Skeletal muscle cell (primary cell): ENCODE measurements around the gene CLEC14A.

ENCODE experiments used
- DNase-seq: peaks from one replicate; pipeline ENCODE4 v3.0.0-alpha.2; 2010; ENCODE audit warnings: low read depth
- H3K4me3 ChIP-seq: 2 replicates; pipeline ENCODE4 v1.5.1; 2011; ENCODE audit warnings: low read depth, mild to moderate bottlenecking, control low read depth, low read length, moderate library complexity

CLEC14A gene

DNA sequence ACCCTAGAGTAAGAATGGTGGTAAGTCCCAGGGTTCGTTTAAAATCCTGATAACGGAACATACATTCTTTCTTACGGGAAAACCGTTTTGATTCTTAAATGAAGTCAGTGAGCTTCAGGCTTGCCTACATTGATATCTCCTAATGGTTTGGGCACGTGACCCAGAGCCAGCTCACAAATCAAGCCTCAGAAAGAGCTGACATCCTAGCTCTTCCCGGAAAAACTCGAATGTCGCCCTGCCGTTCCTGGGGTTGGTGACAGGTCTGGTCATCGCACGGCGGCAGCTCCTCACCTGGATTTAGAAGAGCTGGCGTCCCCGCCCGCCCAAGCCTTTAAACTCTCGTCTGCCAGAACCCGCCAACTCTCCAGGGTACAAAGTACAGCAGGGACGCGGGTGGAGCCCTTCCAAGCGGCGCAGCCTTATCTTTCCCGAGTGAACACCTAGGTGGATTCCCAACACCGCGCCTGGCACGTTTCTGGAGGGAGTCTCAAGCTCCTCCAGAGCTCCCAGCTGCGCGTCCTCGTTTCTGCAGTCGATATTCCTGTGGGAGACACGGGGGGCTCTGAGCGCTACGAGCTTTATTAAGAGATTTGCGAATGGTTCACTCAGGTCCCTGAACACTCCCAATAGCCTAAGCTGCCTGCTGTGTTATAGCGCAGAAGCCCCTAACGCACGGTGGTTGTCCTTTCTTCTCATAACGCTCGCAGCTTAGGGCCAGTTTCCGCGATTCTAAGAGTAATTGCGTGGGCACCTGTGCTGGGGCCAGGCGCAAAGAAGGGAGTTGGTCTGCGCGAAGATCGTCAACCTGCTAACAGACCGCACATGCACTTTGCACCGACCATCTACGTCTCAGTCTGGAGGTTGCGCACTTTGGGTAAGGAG is 47.9 kb downstream of the CLEC14A start, which contains the start of gene SSTR1:
TSS of gene SSTR1 (plus strand) at position 169 of the 882 bp plus-strand sequence. CDS start 1,486 bp downstream, outside the sequence.
- peak within 1 kb of the TSS; percentile 52 for H3K4me3 ChIP-seq

GRCh38 chr14:38207377-38207735 is 48.5 kb downstream of the CLEC14A start:
- H3K4me3 ChIP-seq: no peak overlapping the region
- DNase-seq: no peak

More for the DNA sequence above, 47.9 kb downstream of the CLEC14A start, which contains the start of gene SSTR1:
- no peak for DNase-seq

GRCh38 chr14:38206689-38207376 is 49.1 kb downstream of the CLEC14A start:
- no peak for DNase-seq
- no peak overlapping the region for H3K4me3 ChIP-seq

- no peak for DNase-seq
- H3K4me3 ChIP-seq: no peak overlapping the region
These were observed 49.8 kb downstream of the CLEC14A start for GRCh38 chr14:38205949-38206665.

DNA sequence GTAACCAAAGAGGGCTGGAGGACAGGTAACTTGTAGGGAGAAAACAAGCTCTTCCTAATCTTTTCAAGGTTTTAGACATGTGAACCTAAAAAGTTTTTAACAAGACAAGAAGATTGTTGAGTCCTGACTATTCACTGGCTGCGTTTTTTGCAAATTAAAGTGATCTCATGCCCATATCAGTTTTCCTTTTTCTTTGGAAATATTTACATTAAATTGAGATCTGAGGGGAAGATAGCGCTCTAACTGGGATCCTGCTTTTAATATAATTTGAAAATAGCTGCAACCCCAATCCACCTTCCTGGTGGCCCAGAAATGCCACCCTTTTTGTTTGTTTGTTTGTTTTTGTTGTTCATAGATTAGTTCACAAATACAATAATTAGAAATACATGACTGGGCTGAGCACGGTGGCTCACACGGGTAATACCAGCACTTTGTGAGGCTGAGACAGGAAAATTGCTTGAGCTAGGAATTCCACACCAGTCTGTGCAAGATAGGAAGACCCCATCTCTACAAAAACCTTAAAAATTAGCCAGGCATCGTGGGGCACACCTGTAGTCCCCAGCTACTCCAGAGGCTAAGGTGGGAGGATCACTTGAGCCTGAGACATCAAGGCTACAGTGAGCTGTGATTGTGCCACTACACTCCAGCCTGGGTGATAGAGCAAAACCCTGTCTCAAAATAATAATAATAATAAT is 50.6 kb downstream of the CLEC14A start:
- no peak for DNase-seq
- no peak overlapping the region for H3K4me3 ChIP-seq

DNA sequence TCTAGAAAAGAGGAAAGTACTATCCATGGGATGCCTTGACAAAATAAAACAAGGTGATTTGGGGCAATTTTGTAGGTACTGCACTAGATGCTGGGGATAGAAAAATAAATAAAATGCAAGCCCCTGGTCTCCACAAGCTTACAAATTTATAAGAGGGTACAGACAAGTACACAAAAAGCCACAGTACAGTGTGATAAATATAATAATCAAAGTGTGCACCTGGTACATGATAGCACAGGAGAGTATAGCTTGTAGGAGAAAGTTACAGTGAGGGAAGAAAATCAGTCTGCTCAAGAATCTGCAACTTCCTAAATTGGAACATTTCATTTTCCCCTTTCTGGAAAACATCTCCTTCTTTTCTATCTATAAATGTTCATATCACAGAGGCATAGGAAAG is 51.2 kb downstream of the CLEC14A start:
- H3K4me3 ChIP-seq: no peak overlapping the region
- no peak for DNase-seq
